Activated CD4-positive, alpha-beta T cell treated with anti-CD3 and anti-CD28 coated beads, Interleukin-2, Interleukin-4, amounts not matched to agents 100 ng/mL and 50 ng/mL, durations not matched to agents 16 hours and 8 hours (primary cell): ENCODE data around the gene ARGLU1.
A peak's percentile ranks its signal among the peaks of the same experiment; 100 is the strongest.

Source experiments
- DNase-seq: peaks from one replicate; pipeline ENCODE4 v3.0.0-alpha.2; 2020; ENCODE audit warnings: low spot score

The ARGLU1 gene

DNA sequence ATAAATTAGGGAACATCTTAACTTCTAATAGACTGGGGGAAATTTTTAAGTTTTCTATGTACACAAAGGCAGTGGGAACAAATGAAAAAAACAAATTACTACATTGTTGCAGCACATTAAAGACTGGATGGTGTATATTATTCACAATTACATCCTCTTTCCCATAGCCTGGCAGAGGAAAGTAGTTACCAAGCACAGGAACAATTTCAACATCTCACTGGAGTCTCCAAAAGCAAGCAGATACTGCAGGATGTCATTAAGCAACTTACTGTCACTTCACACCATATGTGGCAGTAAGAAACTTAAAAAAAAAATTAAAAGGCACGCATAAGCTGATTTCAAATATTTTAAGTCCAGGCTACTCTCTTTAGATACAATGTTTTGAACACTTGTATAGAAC lies 26.1 kb downstream of the ARGLU1 start:
- no peak for DNase-seq

DNA sequence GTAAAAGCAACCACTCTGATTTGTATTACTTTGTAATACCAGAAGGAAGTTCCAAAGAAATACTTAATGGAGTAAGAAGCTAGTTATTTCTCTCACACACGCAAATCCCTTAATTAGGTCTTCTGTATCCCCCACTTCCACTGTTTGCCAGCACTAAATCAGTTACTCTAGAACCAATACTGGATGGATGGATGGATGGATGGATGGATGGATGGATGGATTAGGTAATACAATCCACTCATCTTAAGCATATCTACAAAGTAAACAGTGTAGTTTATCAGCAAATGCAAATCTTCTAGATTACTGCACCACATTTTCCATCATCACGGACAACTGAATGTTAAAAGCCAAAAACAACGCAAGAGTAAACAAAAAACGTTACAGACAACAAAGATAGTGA lies 27.3 kb downstream of the ARGLU1 start:
- no peak for DNase-seq

DNA sequence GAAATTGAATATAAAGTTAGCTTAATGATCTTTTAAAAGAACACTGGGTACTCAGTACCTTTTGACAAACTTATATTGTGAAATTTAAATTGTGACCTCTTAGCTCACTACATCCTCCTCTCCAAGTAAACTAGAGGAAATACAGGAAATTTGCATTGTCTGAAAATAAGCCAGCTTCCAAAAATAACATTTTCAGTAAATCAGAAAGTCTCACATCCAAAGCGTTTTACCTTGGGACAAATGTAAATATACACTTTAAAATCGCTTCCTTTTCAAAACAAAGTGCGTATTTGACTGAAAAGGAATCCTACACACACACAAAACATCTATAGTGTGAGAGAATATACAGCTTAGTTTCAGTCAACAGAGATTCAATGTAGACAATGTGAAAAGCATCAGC lies 30.4 kb downstream of the ARGLU1 start:
- DNase-seq: no peak

DNA sequence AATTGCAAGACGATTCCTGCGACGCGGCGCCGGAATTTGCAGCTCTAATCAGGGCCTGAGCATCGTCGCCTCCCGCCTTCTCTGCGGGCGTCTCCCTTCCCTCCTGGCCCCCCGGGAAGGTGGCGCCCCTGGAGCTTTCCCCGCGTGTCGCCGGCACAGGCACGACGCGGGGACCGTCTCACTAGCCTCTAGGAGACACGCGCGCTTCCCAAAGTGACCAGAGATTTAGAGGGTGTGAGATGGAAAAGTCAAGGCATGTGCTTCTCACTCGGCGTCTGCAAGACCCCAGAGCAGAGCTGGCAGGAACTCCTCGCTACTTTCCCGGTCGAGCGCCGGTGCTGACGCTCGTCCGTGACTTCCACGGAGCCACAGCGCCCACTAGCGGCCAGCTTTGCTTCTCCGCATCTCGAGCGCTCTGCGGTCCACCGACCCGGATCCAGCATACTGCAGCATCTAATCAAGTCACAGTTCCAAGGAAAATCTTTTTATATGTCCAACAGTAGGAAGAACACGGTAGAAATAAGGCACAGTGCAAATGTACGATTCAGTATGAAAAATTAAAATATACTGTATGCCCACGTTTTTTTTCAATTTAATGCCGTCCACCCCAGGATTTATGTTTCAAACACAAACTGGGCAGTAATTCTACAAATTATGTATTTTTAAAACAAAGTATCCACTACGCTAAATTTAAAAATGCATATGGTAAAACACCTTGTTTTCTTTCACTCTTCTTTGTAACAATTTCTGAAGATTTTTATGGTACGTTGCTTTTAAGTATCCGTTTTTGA lies 31.5 kb downstream of the ARGLU1 start:
- peak; percentile 84 for DNase-seq

DNA sequence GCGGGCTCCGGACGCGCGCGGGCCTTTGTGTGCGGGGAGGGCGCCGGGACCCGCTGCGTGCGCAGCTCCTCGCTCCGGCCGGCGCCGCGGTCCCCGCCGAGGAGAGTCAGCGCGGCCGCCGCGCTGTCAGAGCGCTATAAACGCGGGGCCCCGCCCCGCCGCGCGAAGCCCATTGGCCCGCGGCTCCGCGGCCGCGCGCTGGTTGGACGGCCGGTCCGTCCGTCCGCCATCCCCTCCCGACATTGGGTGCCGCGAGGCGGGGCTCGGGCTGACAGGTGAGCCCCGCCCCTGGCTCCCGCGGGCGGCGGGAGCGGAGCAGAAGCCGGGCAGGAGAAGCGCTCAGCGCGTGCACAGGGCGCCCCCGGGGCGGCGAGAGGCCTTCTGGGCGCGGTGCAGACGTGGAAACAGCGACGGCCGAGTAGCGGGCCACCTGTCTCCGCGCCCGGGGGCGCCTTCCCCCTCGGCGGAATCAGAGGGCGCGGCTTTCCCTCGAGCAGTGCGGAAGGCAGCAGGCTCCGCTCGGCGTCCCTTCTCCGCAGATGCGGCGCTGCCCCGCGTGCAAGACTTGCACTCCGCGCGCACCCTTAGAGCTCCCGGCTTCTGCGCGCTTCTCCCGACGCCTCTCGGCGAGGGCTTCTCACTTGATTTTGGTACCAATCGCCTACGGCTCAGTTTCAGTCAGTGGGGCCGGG lies 32.2 kb downstream of the ARGLU1 start, which contains the start of gene EFNB2:
TSS of gene EFNB2 (minus strand) at position 111 of the 692 bp plus-strand sequence. CDS start 698 bp downstream, outside the sequence.
- peak; percentile 87 for DNase-seq

DNA sequence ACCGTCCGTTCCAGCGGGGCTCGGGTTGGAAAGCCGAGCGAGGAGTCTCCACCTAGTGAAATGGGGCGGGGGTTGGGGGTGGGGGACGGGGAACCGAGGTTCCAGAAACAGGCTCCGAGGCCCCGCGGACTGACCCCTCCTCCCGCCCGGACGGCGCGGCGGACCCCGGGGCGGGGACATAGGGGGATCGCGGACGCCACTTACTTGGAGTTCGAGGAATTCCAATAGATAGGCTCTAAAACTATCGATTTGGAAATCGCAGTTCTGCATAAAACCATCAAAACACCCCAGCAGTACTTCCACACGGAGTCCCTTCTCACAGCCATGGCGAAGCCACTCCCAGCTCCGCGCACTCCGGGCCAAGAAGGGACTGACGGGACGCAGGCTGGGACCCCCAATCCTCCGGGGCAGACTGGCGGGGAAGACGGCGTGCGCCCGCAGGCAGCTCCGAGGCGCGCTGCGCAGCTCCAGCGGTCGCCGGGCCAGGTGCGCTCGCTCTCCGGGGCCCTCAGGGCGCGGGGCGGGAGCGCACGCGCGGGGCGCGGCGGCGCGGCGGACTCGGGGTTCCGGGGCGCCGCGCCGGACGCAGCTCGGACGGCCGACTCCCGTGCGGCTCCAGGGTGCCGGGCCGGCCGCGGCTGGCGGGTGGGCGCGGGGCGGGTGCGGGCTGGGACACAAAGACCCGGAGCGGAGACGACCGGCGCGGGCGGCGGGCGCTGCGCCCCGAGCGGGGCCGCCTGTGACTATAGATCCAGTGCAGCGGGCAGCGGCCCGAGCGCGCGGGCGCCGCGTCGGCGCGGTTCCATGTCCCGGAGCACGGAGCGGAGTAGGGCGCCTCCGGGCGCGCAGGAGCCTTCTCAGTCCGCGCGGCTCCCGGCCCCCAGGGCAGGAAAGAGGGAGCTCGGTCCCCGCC lies 33.0 kb downstream of the ARGLU1 start:
- DNase-seq: no peak

DNA sequence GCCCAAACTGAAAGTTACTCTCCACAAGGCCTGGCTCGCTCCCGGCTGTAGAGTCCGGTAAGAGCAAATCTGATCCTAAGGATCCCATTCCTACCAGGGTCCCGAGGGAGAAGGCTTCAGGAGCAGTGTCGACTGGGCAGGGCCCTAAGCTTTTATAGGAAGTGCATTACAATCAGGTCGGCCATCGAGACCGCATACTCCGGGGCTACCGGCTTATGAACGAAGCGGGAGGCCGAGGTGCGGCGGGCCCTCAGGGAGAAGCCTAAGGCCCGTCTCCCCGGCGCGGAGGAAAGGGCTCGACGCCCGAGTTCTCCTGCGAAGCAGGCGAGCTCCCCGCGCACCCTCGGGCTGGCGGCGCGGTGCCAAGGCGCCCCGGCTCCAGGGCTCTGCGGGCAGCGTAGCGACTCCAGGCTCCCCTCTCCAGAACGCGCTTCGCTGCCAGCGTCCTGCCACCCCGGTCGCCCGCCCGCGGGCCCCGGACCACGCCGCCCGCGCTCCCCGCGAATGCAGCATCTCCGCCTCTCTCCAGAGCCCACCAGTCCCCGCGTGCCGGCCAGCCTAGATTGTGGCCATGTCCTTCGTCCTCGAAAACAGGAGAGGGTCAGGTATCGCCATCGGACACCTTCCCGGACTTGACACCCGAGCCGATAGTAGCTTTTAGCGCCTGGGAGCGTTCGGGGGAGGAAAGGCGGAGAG lies 33.8 kb downstream of the ARGLU1 start:
- no peak for DNase-seq

DNA sequence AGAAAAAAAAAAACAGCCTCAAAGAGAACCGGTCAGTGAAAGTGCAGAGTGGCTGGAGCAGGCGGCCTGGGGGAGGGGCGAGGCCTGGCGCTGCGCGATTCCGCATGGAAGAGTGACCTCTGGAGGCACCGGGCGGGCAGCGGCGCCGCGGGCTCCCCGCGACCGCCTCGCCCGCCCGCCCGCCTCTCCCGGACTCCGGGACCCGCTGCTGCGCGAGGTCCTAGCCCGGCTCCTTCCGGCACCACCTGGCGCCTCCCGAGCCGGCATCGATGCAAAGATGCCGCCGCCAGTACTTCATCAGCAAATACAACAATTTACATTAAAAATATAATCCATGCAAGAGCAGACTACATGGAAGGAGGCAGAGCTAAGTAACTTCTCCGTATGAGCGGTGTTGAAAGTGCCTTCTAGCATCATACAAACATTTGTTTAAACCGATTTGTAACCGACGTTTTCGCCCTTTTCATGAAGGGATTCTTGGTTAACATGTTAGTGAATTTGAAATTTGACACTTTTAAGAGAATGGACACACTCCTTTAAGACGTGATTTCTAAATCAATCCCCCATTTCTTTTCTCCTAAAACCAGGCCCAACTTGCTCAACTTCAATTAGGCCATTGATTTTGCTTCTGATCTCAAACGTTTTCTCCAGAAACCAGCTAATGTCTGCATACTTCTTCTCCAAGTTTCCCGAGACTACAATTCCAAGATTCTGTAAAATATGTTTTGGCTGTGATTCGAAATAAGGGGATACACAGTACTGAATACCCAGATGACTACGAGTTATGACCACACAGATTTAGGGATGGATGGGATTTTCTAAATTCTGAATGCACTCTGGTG lies 34.6 kb downstream of the ARGLU1 start:
- no peak for DNase-seq

DNA sequence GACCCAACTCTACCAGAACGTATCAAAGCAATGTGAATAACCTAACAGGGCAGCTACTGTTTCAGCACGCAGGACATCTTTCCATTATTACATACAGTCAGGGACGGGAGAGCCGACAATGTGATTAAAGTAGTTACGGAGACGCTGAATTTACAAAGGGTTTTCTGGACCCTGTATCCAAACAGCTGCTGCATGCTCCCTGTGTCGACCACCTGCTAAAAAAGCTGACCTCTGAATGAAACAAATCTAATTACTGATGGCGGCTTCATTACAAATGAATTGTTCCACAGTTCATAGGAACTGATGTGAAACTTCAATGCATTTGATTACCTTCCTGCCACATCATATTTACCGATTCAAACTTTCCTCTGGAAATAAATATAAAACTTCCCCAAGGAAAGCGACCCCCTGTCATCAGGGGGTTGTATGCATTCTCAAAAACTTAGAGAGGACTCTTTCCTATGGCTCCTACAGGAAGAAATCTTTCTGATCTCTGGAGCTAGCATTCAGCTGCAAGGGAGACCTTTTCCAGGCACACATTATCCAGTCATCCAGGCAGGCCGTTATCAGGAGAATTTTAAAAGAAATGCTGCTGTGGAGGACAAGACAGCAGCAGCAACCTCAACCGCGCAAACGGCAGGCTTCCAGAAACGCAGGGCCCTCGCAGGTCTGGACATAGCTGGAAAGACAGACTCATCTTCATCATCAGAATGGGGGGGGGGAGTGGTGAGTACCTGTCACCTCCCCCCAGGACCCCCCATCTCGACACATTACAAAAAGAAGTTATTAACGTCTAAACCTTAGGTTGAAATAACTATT lies 35.6 kb downstream of the ARGLU1 start:
- no peak for DNase-seq

DNA sequence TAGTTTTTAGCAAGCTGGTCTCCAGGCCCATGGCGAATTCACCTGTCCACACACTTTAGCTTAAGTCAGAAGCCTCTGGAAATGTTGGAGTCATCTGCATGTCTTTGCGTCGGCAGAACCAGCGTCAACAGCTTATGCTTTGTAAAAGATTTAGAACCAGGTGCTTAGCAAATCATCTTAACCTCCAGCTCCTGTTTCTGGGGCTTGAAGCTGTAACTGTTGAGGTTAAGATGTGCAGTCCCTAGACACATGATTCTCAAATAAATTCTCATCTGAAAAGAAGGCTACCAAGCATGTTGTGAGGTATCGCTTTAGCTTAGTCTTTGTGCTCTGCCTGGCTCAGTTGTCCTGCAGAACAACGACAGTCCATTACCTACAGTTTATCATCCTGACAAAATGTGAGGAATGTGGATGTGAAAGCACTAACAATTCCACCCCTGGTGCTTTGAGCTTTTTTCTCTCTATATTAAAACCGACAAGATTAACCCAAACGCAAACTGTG lies 36.9 kb downstream of the ARGLU1 start:
- DNase-seq: no peak

DNA sequence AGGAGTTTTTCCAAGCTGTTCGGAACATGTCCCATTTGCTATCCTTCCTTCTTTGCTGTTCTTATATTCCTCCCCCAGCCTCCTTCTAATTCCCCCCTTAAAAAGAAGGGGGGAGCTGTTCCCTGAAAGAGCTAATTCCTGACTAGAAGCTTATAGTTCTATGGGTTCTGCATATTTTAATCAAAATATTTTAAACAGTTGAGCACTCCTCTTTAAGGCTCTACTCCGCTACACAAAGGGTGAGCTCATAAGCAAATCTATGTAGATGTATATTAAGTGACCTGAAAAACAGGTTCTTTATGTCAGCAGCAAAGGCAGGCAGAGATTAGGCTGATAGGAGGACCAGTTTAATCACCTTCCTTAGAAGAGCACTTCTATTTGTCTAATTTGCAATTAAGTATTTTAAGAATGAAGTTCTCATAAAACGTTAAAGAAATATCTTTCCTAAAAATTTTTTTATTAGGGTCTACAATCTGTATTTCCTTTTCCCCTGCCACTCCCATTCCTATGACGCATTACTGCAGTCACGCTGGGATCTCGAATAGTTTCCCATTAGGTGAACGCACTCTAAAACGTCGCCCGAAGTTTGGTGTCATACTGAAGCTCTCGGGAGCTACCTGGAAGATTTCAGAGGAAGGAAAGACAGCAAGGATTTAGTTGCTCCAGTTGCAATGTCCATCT lies 37.6 kb downstream of the ARGLU1 start:
- DNase-seq: no peak

DNA sequence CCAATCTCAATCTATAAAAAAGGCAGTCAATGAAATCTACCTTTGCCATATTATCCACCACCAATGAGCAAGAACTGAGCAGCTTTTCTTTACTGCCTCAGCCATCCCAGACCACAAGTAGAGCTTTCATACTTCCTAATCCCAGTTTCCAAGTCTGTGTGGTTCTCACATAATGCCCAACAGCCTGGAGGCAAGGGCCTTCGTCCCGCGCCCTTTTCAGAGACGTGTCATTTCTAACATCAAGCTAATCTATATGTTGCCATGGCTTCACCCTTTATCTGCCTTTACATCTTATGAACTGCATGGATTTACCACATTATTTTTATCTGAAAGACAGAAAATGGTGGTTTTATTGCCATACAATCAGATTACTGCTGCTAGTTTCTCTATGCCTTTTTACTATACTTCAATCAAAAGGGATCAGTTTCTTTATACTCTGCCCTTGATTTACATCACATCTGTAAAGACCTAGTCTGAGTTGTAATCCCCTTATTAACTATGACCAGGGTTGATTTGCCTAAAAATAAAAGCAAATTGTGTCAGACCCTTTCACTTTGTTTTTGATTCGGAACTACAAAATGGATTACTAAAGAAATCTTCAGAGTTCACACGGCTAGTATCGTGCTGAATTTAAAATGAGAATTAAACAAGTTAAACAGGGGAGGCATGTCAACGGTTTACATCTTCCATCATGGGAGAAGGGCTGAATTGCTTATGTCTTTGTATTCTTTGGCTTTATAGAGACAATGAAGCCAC lies 38.3 kb downstream of the ARGLU1 start:
- DNase-seq: no peak

DNA sequence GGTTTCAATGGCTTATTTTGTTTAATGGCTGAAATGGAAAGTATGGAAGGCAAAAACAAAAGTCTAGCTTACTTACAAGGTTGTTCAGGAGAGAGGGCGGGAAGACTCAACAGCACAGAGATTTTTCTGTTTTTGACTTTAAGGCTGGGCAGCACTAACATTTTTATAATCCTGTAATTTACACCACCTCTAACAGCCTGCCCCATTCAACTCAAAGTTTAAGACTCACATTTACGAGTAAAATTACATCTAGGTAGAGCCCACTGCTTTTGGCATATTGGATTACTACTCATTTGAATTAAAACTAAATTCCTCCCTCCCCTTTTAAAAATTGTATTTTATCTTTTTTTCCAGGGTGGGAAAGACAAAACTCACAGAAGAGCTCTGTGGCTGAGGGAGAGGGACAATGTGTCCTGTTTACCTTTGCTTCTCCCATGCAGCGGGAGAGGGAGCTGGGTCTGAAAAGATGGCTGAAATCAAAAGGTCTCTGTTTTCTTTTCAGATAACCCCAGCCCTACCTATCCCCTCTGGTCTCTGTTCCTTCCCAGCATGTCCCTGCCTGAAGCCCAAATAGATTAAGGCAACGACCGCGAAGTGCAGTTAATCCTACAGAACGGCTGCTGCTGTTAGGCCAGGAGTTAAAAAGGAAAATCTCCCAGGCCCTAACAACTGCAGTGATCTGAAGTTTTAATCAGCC lies 39.1 kb downstream of the ARGLU1 start:
- DNase-seq: no peak

DNA sequence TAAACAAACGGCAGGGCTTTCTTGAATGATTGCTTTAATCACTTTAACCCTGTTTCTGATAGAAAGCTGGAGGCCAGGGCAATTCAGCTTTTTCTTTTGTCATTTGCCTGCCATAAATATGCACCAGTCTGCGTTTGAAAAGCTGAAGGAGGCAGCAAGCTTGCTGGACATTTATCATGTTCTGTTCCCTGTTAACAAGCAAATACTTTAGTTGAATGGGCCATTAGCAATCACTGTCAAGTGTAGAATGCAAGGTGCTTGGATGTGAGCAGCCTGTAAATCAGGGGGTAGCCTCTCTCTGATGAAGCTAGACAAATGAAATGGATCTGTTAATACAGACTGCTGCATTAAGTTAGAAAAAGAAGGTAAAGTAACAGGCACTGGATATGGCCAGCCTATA lies 40.1 kb downstream of the ARGLU1 start:
- DNase-seq: no peak

DNA sequence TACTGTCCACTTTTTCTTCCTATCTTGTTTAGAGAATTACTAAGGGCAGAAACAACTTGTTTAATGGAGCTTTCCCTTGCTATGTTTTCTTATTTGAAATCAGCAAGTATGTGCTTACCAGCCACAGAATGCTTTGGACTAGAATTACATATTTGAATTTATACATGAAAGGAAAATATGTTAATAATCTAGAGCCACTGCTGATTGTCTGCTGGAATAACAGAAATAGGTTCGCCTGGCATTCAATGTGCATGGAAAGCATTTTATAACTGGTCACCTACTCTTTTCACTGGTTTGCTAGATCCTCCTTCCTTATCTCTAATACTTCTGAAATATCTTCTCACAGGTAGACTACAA lies 40.5 kb downstream of the ARGLU1 start:
- DNase-seq: no peak

DNA sequence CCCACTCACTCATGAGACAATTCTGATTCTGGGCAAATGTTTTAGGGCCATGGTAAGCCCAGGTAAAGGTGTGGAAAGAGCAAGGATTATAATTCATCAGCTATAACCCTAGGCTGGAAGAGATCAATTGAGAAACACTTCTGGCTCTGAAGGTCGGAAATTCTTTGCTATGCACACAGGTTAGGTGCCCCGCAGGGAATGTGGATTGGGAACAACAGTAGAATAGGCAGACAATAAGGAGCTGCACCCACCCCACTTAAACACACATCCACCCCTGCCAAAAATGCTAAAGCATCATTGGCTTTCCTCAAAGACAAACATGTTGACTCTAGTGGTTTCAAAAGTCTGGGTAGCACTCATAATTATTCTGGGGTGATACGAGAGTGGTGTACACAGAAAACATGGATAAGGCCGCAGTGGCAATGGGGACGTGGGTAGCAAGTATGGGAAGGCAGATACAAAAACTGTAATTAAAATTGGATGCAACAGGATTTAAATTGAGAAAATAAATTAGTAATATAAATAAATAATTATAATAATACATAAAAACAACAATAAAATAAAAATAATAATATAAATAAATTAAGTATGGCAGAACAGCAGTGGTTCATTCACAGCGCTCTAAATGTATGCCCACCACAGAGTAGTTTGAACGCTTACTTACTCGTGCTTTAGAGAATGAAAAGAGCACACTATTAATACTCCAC lies 41.0 kb downstream of the ARGLU1 start:
- no peak for DNase-seq

DNA sequence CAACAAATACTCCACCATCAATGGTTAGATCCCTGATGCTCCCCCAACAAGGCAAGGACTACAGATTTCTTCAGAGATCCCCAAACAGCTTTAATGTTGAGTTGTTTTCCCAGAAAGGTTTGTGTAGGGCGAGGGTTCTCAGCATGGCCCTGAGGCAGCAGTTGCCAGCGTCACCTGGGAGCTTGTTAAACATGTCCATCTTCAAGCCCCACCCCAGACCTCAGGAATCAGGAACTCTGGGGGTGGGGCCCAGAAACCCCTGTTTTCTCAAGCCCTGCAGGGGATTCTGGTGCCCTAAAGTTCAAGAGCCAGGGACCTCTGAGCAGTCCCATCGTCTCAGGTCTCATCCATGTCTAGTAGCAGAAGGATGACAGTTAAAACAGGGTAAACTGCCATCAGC lies 42.1 kb downstream of the ARGLU1 start:
- DNase-seq: no peak
